Spinal cord (tissue), 10 donors: ENCODE data around the gene RSPO1. TPM values are rescaled to one million over a fixed set of nuclear protein-coding genes. Genes with fewer than 3 reads are reported as not detected.

ENCODE experiments used
- DNase-seq, 6 donors: peaks; one replicate each; pipeline versions ENCODE4 v3.0.0 to v3.0.0-alpha.2; 2013 to 2015; ENCODE audit warnings: low spot score in 6 of 6, low read depth in 4 of 6
- H3K27ac ChIP-seq: one replicate; pipeline ENCODE4 v1.5.1; 2013; ENCODE audit warnings: low read depth, low read length, control low read depth
- H3K27me3 ChIP-seq: one replicate; pipeline ENCODE4 v1.6.1; 2013; ENCODE audit warnings: low read length; ENCODE audit not compliant: control insufficient read depth, insufficient read depth
- H3K36me3 ChIP-seq: one replicate; pipeline ENCODE4 v1.6.1; 2013; ENCODE audit warnings: low read length; ENCODE audit not compliant: control insufficient read depth, insufficient read depth
- H3K4me1 ChIP-seq: one replicate; pipeline ENCODE4 v1.6.1; 2013; ENCODE audit warnings: low read length; ENCODE audit not compliant: control insufficient read depth, insufficient read depth
- H3K4me3 ChIP-seq: one replicate; pipeline ENCODE4 v1.5.1; 2013; ENCODE audit warnings: low read depth, low read length, control low read depth
- H3K9me3 ChIP-seq: one replicate; pipeline ENCODE4 v1.6.1; 2013; ENCODE audit warnings: low read length; ENCODE audit not compliant: control insufficient read depth, insufficient read depth
- WGBS: methylation state at CpG from one replicate; pipeline ENCODE4 v1.1.5; 2013; ENCODE audit warnings: missing lambda C conversion rate; ENCODE audit not compliant: insufficient coverage; 5-methylcytosine and 5-hydroxymethylcytosine counted together
- polyA plus RNA-seq, 2 donors: library from polyadenylated mRNA; unstranded; fragments of 120-200 nt; gene quantifications; one replicate each; pipeline ENCODE4 v1.2.1, GENCODE V29; 2013; ENCODE audit not compliant: insufficient read length in 2 of 2
- total RNA-seq, 2 donors: library from RNA; depleted of rRNA in 1 of 2; stranded (reverse); fragments of 120-200 nt in 1 of 2; fragments of >200 nt in 1 of 2; gene quantifications; one replicate each; pipeline versions ENCODE4 v1.2.3 to v1.2.4, GENCODE V29; 2013 to 2014
- donor health status: healthy.

The RSPO1 gene
- total and polyA plus RNA-seq, 4 donors: 0.06 to 0.29 (median 0.27) TPM; not detected in 1

GRCh38 chr1:37628026-37628556 is 6.6 kb downstream of the RSPO1 start:
- Histone ChIP-seq H3K36me3 (no peaks in the 10 kb centered on the region), H3K27ac (no peak overlapping the region), H3K4me3 (no peak overlapping the region), H3K4me1 (no peaks in the 10 kb centered on the region), H3K27me3 (peaks cover 53% of the 10 kb centered on the region), H3K9me3 (no peaks in the 10 kb centered on the region)
- WGBS: 76% methylated on average over 4 of the region's 8 CpGs
- DNase-seq: no peak

- Histone ChIP-seq H3K4me1 (no peaks in the 10 kb centered on the region), H3K36me3 (no peaks in the 10 kb centered on the region), H3K9me3 (no peaks in the 10 kb centered on the region), H3K27ac (no peak overlapping the region), H3K27me3 (peaks cover 44% of the 10 kb centered on the region), H3K4me3 (no peak overlapping the region)
- DNase-seq: no peak
- 35% methylated on average over 6 of the region's 6 CpGs for WGBS
Measured at GRCh38 chr1:37622131-37622530, 12.6 kb downstream of the RSPO1 start.

- no peaks in the 10 kb centered on the region for H3K36me3 ChIP-seq
- H3K9me3 ChIP-seq: no peaks in the 10 kb centered on the region
- no peaks in the 10 kb centered on the region for H3K4me1 ChIP-seq
- WGBS: 52% methylated on average over 9 of the region's 10 CpGs
- peaks cover 49% of the 10 kb centered on the region for H3K27me3 ChIP-seq
- no peak for DNase-seq
- no peak overlapping the region for H3K4me3 ChIP-seq
- no peak overlapping the region for H3K27ac ChIP-seq
Measured at GRCh38 chr1:37621326-37621870, 13.3 kb downstream of the RSPO1 start.

GRCh38 chr1:37620707-37621106 is 14.0 kb downstream of the RSPO1 start:
- H3K4me3 ChIP-seq: no peak overlapping the region
- peaks cover 52% of the 10 kb centered on the region for H3K27me3 ChIP-seq
- DNase-seq: no peak
- 85% methylated on average over 3 of the region's 6 CpGs for WGBS
- no peaks in the 10 kb centered on the region for H3K36me3 ChIP-seq
- H3K4me1 ChIP-seq: no peaks in the 10 kb centered on the region
- H3K27ac ChIP-seq: no peak overlapping the region
- no peaks in the 10 kb centered on the region for H3K9me3 ChIP-seq

- WGBS: 87% methylated on average over 14 of the region's 14 CpGs
- Histone ChIP-seq H3K4me1 (no peaks in the 10 kb centered on the region), H3K27me3 (peaks cover 51% of the 10 kb centered on the region)
Measured at GRCh38 chr1:37616330-37616729, 18.4 kb downstream of the RSPO1 start.

GRCh38 chr1:37614105-37614504 is 20.6 kb downstream of the RSPO1 start:
- no peak for DNase-seq
- Histone ChIP-seq H3K4me3 (no peak overlapping the region), H3K27me3 (peaks cover 45% of the 10 kb centered on the region), H3K9me3 (no peaks in the 10 kb centered on the region), H3K4me1 (no peaks in the 10 kb centered on the region), H3K36me3 (no peaks in the 10 kb centered on the region), H3K27ac (no peak overlapping the region)
- 84% methylated on average over 4 of the region's 5 CpGs for WGBS

More at GRCh38 chr1:37616330-37616729, 18.4 kb downstream of the RSPO1 start:
- Histone ChIP-seq H3K4me3 (no peak overlapping the region), H3K27ac (no peak overlapping the region), H3K36me3 (no peaks in the 10 kb centered on the region), H3K9me3 (no peaks in the 10 kb centered on the region)
- no peak for DNase-seq

GRCh38 chr1:37612186-37612585 is 22.5 kb downstream of the RSPO1 start:
- no peak overlapping the region for H3K4me3 ChIP-seq
- WGBS: 72% methylated on average over 3 of the region's 4 CpGs
- H3K4me1 ChIP-seq: no peaks in the 10 kb centered on the region
- H3K9me3 ChIP-seq: no peaks in the 10 kb centered on the region
- H3K27me3 ChIP-seq: peaks cover 43% of the 10 kb centered on the region
- no peak for DNase-seq
- no peaks in the 10 kb centered on the region for H3K36me3 ChIP-seq
- no peak overlapping the region for H3K27ac ChIP-seq

GRCh38 chr1:37609994-37610393 is 24.7 kb downstream of the RSPO1 start:
- no peaks in the 10 kb centered on the region for H3K9me3 ChIP-seq
- no peaks in the 10 kb centered on the region for H3K36me3 ChIP-seq
- 67% methylated on average over 1 of the region's 2 CpGs for WGBS
- no peak overlapping the region for H3K27ac ChIP-seq
- no peak overlapping the region for H3K4me3 ChIP-seq
- no peak for DNase-seq
- H3K4me1 ChIP-seq: no peaks in the 10 kb centered on the region
- peaks cover 30% of the 10 kb centered on the region for H3K27me3 ChIP-seq

- peaks cover 25% of the 10 kb centered on the region for H3K27me3 ChIP-seq
- no peak for DNase-seq
- 0% methylated on average over 1 of the region's 2 CpGs for WGBS
Measured at GRCh38 chr1:37609002-37609401, 25.7 kb downstream of the RSPO1 start.

GRCh38 chr1:37606481-37607263 is 28.0 kb downstream of the RSPO1 start:
- no peak for DNase-seq
- H3K27ac ChIP-seq: no peak overlapping the region
- H3K36me3 ChIP-seq: no peaks in the 10 kb centered on the region
- peaks cover 23% of the 10 kb centered on the region for H3K27me3 ChIP-seq
- H3K4me3 ChIP-seq: no peak overlapping the region
- WGBS: 88% methylated on average over 14 of the region's 15 CpGs
- no peaks in the 10 kb centered on the region for H3K9me3 ChIP-seq
- no peaks in the 10 kb centered on the region for H3K4me1 ChIP-seq

More at GRCh38 chr1:37609002-37609401, 25.7 kb downstream of the RSPO1 start:
- Histone ChIP-seq H3K27ac (no peak overlapping the region), H3K4me1 (no peaks in the 10 kb centered on the region), H3K4me3 (no peak overlapping the region), H3K9me3 (no peaks in the 10 kb centered on the region), H3K36me3 (no peaks in the 10 kb centered on the region)
